SK-N-SH treated with all-trans-retinoic acid at 6 μM for 48 hours (cell line): Measurements from ENCODE around the gene BLOC1S1.

Experiments used
- ATAC-seq: fragments of 200-7000 bp; cut with Tn5 transposase; 3 replicates; pipeline ENCODE4 v1.9.1; 2020; ENCODE audit warnings: mild to moderate bottlenecking, moderate library complexity
- ARNTL ChIP-seq: fragments of 450-650 bp; formaldehyde crosslinking; IDR thresholded peaks from 2 replicates; pipeline ENCODE4 v1.5.0; 2020; ENCODE audit warnings: low read depth, mild to moderate bottlenecking, moderate library complexity, borderline replicate concordance
- BACH2 ChIP-seq: fragments of 250-450 bp; sonication (Bioruptor Pico); IDR thresholded peaks from 2 replicates; pipeline ENCODE4 v1.9.0; 2021; ENCODE audit warnings: mild to moderate bottlenecking, borderline replicate concordance
- CREB5 ChIP-seq: fragments of 250-450 bp; sonication (Bioruptor Pico); IDR thresholded peaks from 2 replicates; pipeline ENCODE4 v1.5.1; 2020; ENCODE audit warnings: low read depth, mild to moderate bottlenecking, moderate library complexity
- CSRNP3 ChIP-seq: fragments of 250-450 bp; sonication (Bioruptor Pico); IDR thresholded peaks from 2 replicates; pipeline ENCODE4 v1.5.1; 2021; ENCODE audit warnings: mild to moderate bottlenecking, moderate library complexity
- ESRRG ChIP-seq: fragments of 250-450 bp; sonication (Bioruptor Pico); IDR thresholded peaks from 2 replicates; pipeline ENCODE4 v1.6.1; 2021; ENCODE audit warnings: mild to moderate bottlenecking
- OSR1 ChIP-seq: fragments of 250-450 bp; sonication (Bioruptor Pico); IDR thresholded peaks from 2 replicates; pipeline ENCODE4 v1.8.0; 2022; ENCODE audit warnings: moderate library complexity, mild to moderate bottlenecking, inconsistent platforms
- POU6F1 ChIP-seq: fragments of 250-450 bp; sonication (Bioruptor Pico); IDR thresholded peaks from 2 replicates; pipeline ENCODE4 v1.8.0; 2021; ENCODE audit warnings: low read depth, mild to moderate bottlenecking, moderate library complexity, borderline replicate concordance
- RARB ChIP-seq: fragments of 250-450 bp; sonication (Bioruptor Pico); IDR thresholded peaks from 2 replicates; pipeline ENCODE4 v1.8.0; 2021; ENCODE audit warnings: mild to moderate bottlenecking, moderate library complexity
- SNAI2 ChIP-seq: fragments of 250-450 bp; sonication (Bioruptor Pico); IDR thresholded peaks from 2 replicates; pipeline ENCODE4 v1.5.0; 2020; ENCODE audit warnings: mild to moderate bottlenecking, moderate library complexity
- TCF4 ChIP-seq: fragments of 250-450 bp; sonication (Bioruptor Pico); IDR thresholded peaks from 2 replicates; pipeline ENCODE4 v1.8.0; 2021; ENCODE audit warnings: mild to moderate bottlenecking, moderate library complexity, borderline replicate concordance
- TSHZ2 ChIP-seq: fragments of 250-450 bp; sonication (Bioruptor Pico); IDR thresholded peaks from 2 replicates; pipeline ENCODE4 v1.5.0; 2020; ENCODE audit warnings: mild to moderate bottlenecking, moderate library complexity
- ZC3H10 ChIP-seq: fragments of 250-450 bp; sonication (Bioruptor Pico); IDR thresholded peaks from 2 replicates; pipeline ENCODE4 v1.5.1; 2021; ENCODE audit warnings: mild to moderate bottlenecking, moderate library complexity
- ZFP3 ChIP-seq: fragments of 250-450 bp; sonication (Bioruptor Pico); IDR thresholded peaks from 2 replicates; pipeline ENCODE4 v1.5.0; 2020; ENCODE audit warnings: mild to moderate bottlenecking, moderate library complexity
- ZNF565 ChIP-seq: fragments of 450-650 bp; formaldehyde crosslinking; conservative IDR thresholded peaks from 2 replicates; pipeline ENCODE4 v1.5.0; 2020; ENCODE audit warnings: low read depth, mild to moderate bottlenecking, moderate library complexity
- ZNF70 ChIP-seq: fragments of 450-650 bp; formaldehyde crosslinking; IDR thresholded peaks from 2 replicates; pipeline ENCODE4 v1.5.0; 2020; ENCODE audit warnings: mild to moderate bottlenecking, moderate library complexity
- ZNF8 ChIP-seq: fragments of 450-650 bp; formaldehyde crosslinking; IDR thresholded peaks from 2 replicates; pipeline ENCODE4 v1.5.0; 2020; ENCODE audit warnings: mild to moderate bottlenecking, moderate library complexity

Gene BLOC1S1

GRCh38 chr12:55767156-55767555, 51.3 kb downstream of the BLOC1S1 start:
- ATAC-seq, result no peak
- TF ChIP-seq ZC3H10 (CRISPR knock-in tag) (no peak), ZNF8 (CRISPR knock-in tag) (no peak), OSR1 (CRISPR knock-in tag) (no peak), ZFP3 (CRISPR knock-in tag) (no peak), CREB5 (CRISPR knock-in tag) (no peak), ARNTL (CRISPR knock-in tag) (no peak), SNAI2 (CRISPR knock-in tag) (no peak), ZNF70 (CRISPR knock-in tag) (no peak), TCF4 (no peak), BACH2 (CRISPR knock-in tag) (no peak), POU6F1 (CRISPR knock-in tag) (no peak), ESRRG (no peak), ZNF565 (no peak), CSRNP3 (CRISPR knock-in tag) (no peak), RARB (CRISPR knock-in tag) (no peak), TSHZ2 (CRISPR knock-in tag) (no peak)
- TF ChIP-seq, all 23 proteins: peak for 0
